Urinary bladder (tissue), 4 donors: ENCODE results near the gene ALDH3B1. TPM values are rescaled to one million over a fixed set of nuclear protein-coding genes. Genes with fewer than 3 reads are reported as not detected.

Experiments
- DNase-seq: peaks from one replicate; pipeline ENCODE4 v3.0.0-alpha.2; 2015; ENCODE audit errors: extremely low spot score
- H3K27ac ChIP-seq: one replicate; pipeline ENCODE4 v1.5.1; 2013; ENCODE audit warnings: low read depth, mild to moderate bottlenecking, moderate library complexity
- H3K36me3 ChIP-seq: one replicate; pipeline ENCODE4 v1.6.1; 2013; ENCODE audit warnings: mild to moderate bottlenecking, moderate library complexity; ENCODE audit not compliant: insufficient read depth
- H3K4me1 ChIP-seq: one replicate; pipeline ENCODE4 v1.6.1; 2013; ENCODE audit warnings: mild to moderate bottlenecking, moderate library complexity; ENCODE audit not compliant: insufficient read depth
- H3K4me3 ChIP-seq: one replicate; pipeline ENCODE4 v1.5.1; 2013; ENCODE audit warnings: low read depth, low read length
- WGBS: extraction: QIAGEN DNeasy Blood & Tissue Kit; methylation state at CpG from one replicate; pipeline ENCODE4 v1.1.7; 2013; 5-methylcytosine and 5-hydroxymethylcytosine counted together
- polyA plus RNA-seq: library from polyadenylated mRNA; stranded (reverse); fragments of 200-250 nt; gene quantifications from one replicate; pipeline ENCODE4 v1.2.3, GENCODE V29; 2013
- total RNA-seq: library from RNA; depleted of rRNA; stranded (reverse); fragments of >200 nt; gene quantifications from one replicate; pipeline ENCODE4 v1.2.3, GENCODE V29; 2014
- donor health status: healthy with polysubstance abuse.
- donor health status: healthy.

ALDH3B1 gene
- total and polyA plus RNA-seq, 2 donors = 4.6 to 14.4 TPM

DNA sequence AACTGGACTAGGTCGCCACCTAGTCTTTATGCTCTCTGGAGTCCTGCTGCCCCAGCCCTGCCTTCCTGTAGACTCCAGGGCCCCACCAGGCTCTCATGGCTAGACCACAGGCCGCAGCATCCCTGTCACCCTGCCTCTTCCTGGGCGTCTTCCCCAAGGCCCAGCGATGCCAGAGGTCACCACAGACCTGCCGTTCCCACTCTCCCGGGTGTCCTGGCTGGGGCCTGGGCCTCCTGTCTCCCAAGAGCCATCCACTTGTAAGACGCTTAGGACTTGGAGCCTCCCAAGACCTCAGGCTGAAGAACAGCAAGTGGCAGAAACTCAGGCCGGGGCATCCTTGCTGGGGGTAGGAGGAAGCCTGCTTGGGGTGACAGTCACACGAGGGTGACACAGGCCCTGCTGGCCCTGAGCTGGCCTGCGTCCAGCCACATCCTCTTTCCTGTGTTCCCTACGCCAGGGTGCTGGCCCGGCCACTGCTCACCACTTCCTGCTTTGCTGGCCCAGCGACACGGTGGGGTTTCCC, 26.7 kb downstream of the ALDH3B1 start:
- WGBS = 75% methylated on average over 14 of the region's 14 CpGs
- Histone ChIP-seq H3K4me3 (no peak overlapping the region), H3K36me3 (no peaks in the 10 kb centered on the region), H3K4me1 (no peaks in the 10 kb centered on the region), H3K27ac (peak overlapping the region; percentile 26)
- no peak for DNase-seq

DNA sequence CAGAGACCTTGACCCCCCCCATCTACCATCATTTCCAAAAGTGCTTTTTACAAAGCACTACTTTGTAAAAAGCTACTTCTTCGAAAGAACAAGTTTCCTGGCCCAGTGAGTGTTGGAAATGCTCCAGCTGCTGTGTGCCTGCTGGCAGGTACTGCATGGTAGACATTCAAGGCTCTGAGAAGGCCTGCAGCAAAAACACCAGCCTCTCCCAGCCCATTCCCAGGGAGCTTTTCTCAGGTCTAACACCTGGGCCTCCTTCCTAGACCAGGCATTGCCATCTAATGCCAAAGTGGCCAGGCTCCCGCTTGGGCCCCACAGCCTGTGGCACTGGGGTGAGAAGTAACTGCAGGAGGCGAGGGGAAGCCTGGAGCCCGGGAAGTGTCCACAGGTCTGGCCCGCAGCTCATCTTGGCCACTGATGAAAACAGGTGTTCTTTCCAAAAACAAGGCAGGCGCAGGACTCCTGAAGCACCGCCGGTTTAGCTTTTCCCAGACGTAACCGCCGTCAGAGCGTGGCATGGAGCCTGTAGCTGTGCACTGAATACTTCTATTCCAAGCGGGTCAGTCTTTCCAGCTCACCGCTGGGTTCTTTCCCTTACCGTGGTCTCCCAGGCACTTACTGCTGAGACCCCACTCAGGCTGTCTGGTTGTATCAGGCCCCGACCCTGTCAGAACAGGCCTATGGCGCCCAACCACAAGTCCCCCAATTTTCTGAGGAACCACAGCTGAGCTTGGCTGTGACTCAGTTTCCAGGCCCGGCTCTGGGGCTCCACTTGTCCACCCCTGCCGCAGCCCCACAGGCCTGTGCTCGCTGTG, 27.5 kb downstream of the ALDH3B1 start:
- no peaks in the 10 kb centered on the region for H3K4me1 ChIP-seq
- H3K36me3 ChIP-seq = no peaks in the 10 kb centered on the region
- 78% methylated on average over 20 of the region's 20 CpGs for WGBS
- no peak overlapping the region for H3K4me3 ChIP-seq
- no peak for DNase-seq
- H3K27ac ChIP-seq = no peak overlapping the region

DNA sequence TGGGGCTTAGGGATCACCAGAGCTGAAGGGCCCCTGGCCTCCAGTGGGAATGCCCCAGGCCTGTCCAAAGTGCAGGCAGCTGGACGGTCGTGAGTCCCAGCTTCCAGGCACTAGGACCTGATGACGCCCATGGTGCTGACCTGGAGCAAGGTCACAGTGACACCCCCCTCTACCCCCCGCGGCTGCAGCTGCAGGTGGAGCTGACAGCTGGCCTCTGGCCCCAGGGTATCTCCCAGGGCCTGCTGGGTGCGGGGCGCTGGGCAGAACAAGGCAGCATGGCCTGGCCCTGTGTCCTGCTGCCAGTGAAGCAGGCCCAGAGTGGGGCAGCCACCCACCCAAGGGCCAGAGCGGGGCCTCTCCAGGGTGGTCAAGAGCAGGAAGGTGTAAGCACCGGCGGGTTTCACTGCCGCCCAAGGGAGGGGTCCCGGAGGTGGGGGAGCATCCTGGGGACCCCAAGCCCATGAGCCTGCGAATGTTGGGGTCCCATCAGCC, 28.1 kb downstream of the ALDH3B1 start:
- Histone ChIP-seq H3K4me3 (peak overlapping the region; percentile 70), H3K36me3 (no peaks in the 10 kb centered on the region), H3K27ac (peak overlapping the region; percentile 88), H3K4me1 (no peaks in the 10 kb centered on the region)
- 30% methylated on average over 13 of the region's 13 CpGs for WGBS
- DNase-seq = no peak

DNA sequence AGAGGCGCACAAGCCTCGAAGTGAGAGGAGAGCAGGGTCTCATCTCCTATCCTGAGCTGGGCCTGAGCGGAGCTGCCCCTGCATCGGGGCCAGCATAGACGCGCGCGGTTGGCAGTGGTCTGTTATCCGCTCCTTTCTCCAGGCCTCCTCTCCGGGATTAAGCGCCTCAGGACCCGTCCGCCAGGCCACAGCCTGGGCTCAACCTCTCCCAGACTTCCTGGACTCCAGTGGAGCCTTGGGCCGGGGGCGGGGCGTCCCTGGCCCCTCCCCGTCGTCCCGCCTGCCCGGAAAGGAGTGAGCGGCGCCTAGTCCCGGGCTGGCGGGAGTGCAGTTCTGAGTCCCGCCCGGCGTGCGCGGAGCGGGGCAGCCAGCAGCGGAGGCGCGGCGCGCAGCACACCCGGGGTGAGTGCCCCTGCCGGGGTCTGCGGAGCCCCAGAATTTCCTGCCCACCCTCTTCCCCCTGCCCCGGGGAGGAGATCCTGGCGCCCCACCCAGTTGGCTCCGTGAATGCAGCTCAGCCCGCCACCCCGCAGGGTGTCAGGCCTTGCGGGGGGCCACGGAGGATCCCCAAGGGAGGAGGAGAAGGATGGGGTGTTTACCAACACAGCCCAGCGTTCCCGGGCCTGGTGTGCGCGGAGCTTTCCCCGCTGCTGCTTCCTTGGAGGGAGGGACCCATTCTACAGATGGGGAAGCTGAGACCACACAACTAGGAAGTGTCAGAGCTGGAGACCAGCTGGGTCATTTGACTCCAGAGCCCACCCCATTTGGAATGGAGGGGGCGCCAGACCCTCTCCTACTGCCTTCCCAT, 28.8 kb downstream of the ALDH3B1 start, which contains the start of gene TCIRG1:
Gene TCIRG1 (plus strand): TSS at position 308 of the 808 bp plus-strand sequence. CDS start 2,247 bp downstream, outside the sequence.
- 3% methylated on average over 51 of the region's 51 CpGs for WGBS
- DNase-seq = no peak
- Histone ChIP-seq H3K27ac (peak within 1 kb of the TSS; percentile 88), H3K4me1 (no peaks in the 10 kb centered on the region), H3K36me3 (no peaks in the 10 kb centered on the region), H3K4me3 (peak within 1 kb of the TSS; percentile 70)

DNA sequence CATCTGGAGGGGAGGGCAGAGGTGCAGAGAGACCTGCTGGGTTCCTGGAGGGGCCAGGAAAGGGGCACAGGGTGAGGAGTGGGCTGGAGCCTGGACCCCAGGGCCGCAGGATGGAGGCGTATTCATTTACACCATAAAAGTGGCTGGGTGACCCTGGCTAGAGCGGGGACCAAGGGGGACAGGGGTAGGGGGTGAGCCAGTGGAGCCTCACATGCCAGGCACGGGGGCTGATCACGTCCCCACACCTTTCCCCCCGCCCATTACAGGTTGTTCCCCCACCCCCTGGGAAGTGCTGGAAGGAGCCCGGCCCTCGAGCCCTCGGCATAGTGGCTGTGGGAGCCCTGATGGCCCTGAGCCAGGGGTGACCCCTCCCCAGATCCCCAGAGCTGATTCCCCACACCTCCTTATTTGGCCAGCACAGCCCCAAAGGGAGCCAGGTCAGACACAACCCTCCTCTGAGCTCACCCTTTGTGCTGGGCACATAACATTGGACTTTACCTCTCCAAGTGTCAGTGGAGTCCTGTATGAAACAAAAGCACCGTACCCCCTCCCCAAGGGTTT, 29.5 kb downstream of the ALDH3B1 start:
- H3K4me1 ChIP-seq = no peaks in the 10 kb centered on the region
- H3K27ac ChIP-seq = peak overlapping the region; percentile 88
- peaks cover 1% of the 10 kb centered on the region for H3K36me3 ChIP-seq
- 28% methylated on average over 10 of the region's 10 CpGs for WGBS
- H3K4me3 ChIP-seq = peak overlapping the region; percentile 70
- DNase-seq = no peak

DNA sequence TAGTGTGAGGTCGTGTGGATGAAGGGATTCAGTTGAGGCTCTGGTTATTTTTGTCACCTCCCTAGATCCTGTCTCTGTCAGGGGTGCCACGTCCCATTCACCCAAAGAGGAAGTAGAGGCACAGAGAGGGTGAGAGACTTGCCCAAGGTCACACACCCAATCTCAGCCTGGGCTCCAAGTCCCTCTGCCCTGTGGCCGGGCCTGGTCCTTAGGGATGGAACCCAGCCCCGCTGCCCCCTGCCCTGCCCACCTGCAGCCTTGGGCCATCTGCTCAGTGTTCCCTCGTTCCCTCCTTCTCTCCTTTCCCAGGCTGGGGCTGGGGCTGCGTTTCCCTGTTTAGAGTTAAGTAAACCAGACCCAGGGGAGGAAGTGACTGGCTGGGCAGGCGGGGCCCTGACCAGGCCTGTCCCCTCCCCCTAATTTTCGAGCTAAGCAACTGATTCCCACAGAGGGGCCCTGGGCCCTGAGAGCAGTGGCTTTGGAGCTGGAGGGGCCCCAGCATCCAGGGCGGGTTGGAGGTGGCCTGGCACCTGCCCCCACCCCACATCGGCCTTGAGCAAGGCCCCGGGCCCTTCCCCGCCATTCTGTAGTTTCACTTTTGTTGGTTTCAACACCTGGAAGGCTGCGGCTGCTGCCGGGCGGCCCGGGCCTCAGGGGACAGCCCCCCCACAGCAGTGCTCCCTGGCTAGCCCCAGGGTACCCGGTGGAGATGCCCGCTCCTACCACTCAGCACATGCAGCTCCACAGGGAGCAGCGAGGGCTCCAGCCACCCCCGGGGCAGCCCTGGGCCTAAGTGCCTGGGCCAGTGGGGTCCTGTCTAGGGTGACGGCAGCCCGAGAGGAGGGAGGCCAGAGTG, 30.2 kb downstream of the ALDH3B1 start:
- WGBS = 13% methylated on average over 22 of the region's 22 CpGs
- Histone ChIP-seq H3K27ac (peak overlapping the region; percentile 88), H3K4me3 (peak overlapping the region; percentile 70), H3K4me1 (no peaks in the 10 kb centered on the region), H3K36me3 (peaks cover 1% of the 10 kb centered on the region)
- peak; percentile 14 for DNase-seq

DNA sequence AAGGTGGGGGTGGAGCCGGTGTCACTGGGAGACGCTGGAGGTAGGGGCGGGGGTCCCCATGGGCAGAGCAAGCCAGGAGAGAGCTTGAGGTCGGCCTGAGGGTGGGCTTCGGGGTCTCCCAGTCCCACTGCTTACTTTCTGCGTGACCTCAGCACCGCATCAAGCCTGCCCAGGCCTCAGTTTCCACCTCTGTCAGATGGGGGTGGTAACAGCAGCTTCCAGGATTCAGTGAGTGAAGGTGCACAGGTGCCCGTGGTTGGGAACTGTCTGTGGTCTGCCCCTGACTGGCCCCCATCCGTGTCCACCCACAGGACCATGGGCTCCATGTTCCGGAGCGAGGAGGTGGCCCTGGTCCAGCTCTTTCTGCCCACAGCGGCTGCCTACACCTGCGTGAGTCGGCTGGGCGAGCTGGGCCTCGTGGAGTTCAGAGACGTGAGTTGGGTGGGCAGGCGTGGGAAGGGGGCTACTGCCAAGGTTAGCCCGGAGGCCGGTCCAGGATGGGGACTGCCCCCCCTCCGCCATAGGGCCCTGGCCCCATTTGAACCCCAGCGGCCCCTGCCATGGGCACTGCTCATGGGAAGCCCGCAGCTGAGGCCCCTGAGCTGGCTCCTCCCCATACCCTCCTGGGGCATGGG, 30.9 kb downstream of the ALDH3B1 start:
- no peak for DNase-seq

DNA sequence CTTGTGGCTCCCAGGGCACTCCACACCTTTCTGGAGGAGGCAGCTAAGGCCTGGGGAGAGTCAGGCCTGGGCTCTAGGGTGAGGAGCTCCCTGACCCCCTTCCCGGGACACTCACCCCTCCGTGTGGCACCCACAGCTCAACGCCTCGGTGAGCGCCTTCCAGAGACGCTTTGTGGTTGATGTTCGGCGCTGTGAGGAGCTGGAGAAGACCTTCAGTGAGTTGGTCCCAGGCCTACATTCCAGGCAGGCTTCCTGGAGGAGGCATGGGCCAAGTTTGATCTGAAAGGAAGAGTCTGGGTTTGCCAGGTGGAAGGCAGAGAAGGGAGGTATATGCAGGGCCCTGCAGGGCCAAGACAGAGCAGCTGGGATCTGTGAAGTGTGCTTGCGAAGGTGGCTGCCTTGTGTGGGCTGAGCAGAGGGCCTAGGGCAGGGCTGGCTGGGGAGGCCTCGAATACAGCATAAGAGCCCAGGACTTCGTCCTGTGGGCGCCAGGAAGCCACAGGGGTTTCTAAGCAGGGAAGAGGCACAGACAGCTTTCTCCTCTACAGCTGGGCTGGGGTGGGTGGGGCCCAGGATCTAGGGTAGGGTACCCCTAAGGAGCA, 31.6 kb downstream of the ALDH3B1 start:
- H3K27ac ChIP-seq = no peak overlapping the region
- WGBS = 83% methylated on average over 12 of the region's 12 CpGs
- H3K36me3 ChIP-seq = peaks cover 1% of the 10 kb centered on the region
- DNase-seq = no peak
- no peak overlapping the region for H3K4me3 ChIP-seq
- no peaks in the 10 kb centered on the region for H3K4me1 ChIP-seq

More for the DNA sequence above, 30.9 kb downstream of the ALDH3B1 start:
- Histone ChIP-seq H3K27ac (peak overlapping the region; percentile 88), H3K36me3 (peaks cover 1% of the 10 kb centered on the region), H3K4me3 (peak overlapping the region; percentile 70), H3K4me1 (no peaks in the 10 kb centered on the region)
- WGBS = 80% methylated on average over 23 of the region's 23 CpGs

DNA sequence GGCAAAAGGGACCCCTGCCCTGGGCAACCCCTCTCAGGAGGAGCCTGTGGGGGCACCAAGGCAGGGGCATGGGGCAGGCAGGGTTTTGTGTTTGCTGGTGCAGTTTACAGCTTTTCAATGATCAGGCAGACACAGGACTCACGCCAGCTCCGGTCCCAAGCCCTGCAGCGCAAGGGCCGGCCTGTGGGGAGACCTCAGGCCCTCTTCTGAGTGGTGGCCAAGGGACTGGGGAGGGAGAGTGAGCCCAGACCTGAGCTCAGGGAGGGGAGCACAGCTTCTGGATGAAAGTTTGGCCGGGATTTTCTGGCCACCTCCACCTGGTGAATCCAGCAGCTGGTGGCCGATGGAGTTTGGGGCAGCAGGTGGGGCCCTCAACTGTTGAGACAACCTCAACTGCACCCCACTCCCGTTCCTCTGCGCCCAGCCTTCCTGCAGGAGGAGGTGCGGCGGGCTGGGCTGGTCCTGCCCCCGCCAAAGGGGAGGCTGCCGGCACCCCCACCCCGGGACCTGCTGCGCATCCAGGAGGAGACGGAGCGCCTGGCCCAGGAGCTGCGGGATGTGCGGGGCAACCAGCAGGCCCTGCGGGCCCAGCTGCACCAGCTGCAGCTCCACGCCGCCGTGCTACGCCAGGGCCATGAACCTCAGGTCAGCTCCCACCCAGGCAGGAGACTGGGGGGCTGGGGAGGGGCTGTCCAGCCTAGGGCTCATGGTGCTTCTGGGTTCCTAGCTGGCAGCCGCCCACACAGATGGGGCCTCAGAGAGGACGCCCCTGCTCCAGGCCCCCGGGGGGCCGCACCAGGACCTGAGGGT, 32.3 kb downstream of the ALDH3B1 start:
- Histone ChIP-seq H3K27ac (no peak overlapping the region), H3K36me3 (peaks cover 1% of the 10 kb centered on the region), H3K4me3 (no peak overlapping the region), H3K4me1 (no peaks in the 10 kb centered on the region)
- 85% methylated on average over 27 of the region's 27 CpGs for WGBS
- no peak for DNase-seq

DNA sequence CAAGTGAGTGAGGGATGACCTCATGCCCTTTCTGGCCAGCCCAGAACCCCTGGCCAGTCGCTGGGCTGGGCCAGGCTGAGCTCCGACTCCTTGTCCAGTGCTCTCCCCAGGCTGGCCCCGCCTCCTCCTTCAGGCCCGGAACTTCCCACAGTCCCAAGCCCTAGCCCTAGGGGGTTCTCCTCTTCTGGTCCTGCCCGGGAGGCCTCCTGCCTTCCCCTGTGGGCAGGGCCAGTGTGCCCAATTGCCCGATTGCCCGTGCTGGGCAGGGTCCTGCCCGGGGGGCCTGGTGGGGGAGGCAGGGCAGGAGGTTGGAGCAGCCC, 32.9 kb downstream of the ALDH3B1 start:
- WGBS = 62% methylated on average over 8 of the region's 8 CpGs
- peaks cover 1% of the 10 kb centered on the region for H3K36me3 ChIP-seq
- H3K4me1 ChIP-seq = no peaks in the 10 kb centered on the region
- H3K4me3 ChIP-seq = no peak overlapping the region
- peak overlapping the region; percentile 63 for H3K27ac ChIP-seq
- DNase-seq = no peak

DNA sequence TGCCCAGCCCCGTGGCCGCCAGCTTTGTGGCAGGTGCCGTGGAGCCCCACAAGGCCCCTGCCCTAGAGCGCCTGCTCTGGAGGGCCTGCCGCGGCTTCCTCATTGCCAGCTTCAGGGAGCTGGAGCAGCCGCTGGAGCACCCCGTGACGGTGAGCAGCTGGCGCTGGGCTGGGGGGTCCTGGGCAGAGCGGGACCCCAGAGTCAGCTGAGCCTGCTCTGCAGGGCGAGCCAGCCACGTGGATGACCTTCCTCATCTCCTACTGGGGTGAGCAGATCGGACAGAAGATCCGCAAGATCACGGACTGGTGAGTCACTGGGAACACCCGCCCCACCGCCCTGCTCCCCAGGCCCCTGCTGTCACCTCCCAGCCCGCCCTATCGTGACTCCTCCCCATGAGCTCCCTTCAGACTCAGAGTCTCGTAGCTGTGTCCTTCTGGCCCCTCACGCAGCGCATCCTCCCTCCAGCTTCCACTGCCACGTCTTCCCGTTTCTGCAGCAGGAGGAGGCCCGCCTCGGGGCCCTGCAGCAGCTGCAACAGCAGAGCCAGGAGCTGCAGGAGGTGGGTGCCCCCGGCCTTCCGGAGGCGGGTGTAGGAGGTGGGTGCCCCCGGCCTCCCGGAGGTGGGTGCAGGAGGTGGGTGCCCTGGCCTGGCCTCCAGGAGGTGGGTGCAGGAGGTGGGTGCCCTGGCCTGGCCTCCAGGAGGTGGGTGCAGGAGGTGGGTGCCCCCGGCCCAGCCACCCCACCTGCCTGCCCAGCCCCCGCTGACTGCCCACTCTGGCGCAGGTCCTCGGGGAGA, 33.4 kb downstream of the ALDH3B1 start:
- peaks cover 1% of the 10 kb centered on the region for H3K36me3 ChIP-seq

More for the DNA sequence above, 33.4 kb downstream of the ALDH3B1 start:
- DNase-seq = no peak
- H3K4me3 ChIP-seq = no peak overlapping the region
- peak overlapping the region; percentile 63 for H3K27ac ChIP-seq
- H3K4me1 ChIP-seq = no peaks in the 10 kb centered on the region
- 55% methylated on average over 36 of the region's 36 CpGs for WGBS
